GM12873 (cell line): ENCODE results near the gene ABHD1.

Source experiments
- CTCF ChIP-seq: IDR thresholded peaks from 2 replicates; pipeline ENCODE4 v1.5.1; 2012; ENCODE audit warnings: low read depth, mild to moderate bottlenecking, moderate library complexity, low read length, control low read depth; ENCODE audit not compliant: insufficient read depth; ENCODE audit errors: missing control alignments

ABHD1 gene

GRCh38 chr2:27089111-27089954 is 34.3 kb upstream of the ABHD1 start:
- TF ChIP-seq CTCF: no peak

- no peak for TF ChIP-seq CTCF
These were observed 31.6 kb upstream of the ABHD1 start for GRCh38 chr2:27091746-27092695.

GRCh38 chr2:27092696-27093429 is 30.8 kb upstream of the ABHD1 start:
- TF ChIP-seq CTCF: no peak

GRCh38 chr2:27093430-27094352 is 29.9 kb upstream of the ABHD1 start:
- TF ChIP-seq CTCF: no peak

- no peak for TF ChIP-seq CTCF
These were observed 29.1 kb upstream of the ABHD1 start for GRCh38 chr2:27094353-27094984.

- no peak for TF ChIP-seq CTCF
These were observed 28.2 kb upstream of the ABHD1 start for GRCh38 chr2:27095427-27095744.
